HG03520 (cell line): ENCODE results near the gene NPPA.
"Not testable (repeated sequence)": the region's sequence is repeated elsewhere in the genome, so short reads cannot be mapped to it uniquely, and the experiment has no call there.

Experiments used
- ATAC-seq: cut with Tn5 transposase; IDR thresholded peaks from one replicate; pipeline ENCODE4 v1.9.1; 2021; ENCODE audit warnings: mild to moderate bottlenecking, moderate library complexity; ENCODE audit not compliant: unreplicated experiment

The NPPA gene

DNA sequence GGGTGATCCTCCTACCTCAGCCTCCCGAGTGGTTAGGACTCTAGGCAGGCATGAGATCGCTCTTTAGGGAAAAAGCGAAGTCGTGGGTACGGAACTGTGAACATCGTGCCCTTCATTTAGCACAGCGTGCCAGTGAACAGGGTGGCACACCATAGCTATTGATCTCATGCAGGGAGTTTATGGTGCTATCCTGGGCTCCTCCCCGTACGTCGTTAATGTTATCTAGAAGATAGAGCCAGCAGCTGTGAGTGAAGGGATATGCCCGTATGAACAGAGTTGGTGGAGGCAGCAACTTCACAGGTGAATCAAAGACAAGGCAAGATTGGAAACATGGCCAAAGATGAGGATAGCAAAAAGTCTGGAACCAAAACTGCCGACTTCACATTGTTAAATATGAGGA is 30.4 kb downstream of the NPPA start:
- ATAC-seq: no peak

DNA sequence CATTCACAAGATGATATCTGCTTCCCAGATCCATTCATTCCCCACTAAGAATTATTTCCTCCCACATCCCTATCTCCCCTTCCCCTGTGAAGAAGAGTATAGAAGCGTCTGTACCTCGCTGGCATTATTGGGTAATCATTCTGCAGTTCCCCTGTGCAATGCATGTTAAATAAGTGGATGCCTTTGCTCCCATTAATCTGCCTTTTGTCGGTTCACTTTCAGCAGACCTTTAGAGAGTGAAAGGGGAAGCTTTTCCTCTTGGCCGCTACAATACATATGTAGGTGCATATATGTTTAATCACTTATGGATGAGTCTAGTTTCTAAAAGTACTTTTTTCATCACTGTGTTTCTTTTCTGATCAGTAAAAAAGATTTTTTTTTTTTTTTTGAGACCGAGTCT is 34.6 kb downstream of the NPPA start:
- ATAC-seq: no peak

DNA sequence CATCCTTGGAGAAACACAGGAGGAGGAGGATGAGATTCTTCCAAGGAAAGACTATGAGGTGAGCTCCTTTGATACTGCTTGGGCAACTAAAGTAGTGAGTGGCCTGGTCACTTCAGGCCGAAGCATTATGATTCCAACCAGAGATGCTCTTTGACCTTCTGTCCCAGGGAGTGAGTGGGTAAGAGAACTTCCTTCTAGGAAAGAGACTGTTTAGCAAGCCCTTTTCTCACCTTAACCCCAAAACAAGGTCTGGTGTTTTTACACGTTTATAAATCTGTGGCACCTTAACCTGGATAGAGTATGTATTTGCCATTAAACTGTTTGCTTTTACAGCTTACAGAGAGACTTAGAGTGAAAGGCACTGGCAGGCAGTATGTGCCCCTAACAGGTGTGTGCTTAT is 40.5 kb downstream of the NPPA start:
- no peak for ATAC-seq

DNA sequence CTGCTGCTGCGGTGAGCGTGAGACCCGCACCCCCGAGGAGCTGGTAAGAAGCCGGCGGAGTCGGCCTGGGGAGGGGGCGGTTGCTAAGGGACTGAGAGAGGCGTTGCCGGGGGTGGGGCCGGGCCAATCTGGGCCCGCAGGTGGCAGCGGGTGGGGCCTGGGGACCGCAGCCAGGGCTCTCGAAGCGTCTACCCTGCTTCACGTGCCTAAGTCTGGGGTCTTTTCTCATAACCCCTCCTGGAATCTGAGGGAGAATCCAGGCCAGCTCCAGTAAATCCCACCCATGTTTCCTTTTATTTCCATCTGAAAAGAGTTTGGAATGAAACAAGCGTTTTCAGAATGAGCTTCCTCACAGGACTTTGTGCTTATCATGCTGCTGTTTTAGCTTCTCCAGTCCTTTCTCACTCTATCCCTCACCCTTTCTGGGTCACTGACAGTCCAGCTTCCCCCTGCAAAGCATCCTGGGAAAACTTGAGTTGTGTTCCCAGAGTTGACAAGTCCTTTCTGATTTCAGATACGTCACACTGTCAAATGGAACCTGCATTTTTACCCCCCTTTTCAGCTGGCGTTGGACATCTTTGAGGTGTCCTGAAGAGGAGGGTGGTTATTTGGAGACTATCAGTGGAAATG is 41.2 kb downstream of the NPPA start:
- ATAC-seq: peak; percentile 29

DNA sequence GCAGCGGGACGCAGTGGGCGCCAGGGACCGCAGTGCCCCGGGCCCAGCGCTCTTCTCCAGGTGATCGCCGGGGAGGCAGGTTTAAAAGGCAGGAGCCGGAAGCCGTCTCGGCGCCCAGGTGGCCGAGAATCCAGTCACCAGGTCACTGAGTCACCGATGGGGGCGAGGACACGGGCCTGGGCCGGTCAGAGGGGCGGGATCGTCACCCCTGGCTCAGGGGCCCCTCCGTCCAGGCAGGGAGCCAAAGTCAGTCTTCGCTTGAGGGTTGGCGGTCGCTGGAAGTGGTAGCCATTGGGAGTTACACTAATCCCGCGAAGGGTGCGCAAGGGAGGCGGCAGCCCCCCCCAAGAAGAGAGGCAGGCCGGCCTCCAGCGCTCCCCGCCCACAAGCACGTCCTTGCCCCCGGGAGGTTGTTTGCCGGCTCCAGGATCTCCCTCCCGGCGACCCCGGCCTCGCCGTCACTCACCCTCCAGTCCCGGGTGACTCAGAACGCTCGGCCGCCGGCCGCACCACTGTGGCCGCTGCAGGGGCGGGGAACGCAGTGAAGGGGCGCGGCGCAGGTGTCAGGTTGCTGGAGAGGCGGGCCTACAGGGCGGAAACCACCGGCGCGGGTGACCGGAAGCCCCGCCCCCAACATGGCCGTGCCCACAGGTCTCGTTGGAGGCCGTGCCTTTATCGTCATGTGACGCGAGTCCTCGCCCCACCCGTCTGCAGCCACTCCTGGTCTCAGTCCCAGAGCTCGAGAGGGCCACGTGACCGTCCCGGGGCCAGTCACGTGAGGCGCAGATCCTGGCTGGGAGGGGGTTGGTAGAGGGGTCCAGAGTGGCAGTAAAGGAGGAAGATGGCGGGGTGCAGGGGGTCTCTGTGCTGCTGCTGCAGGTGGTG is 41.9 kb downstream of the NPPA start, which contains the start of the genes CLCN6 and MTHFR:
TSS of gene CLCN6 (plus strand) at position 770 of the 885 bp plus-strand sequence. CDS start at position 842, 72 bp downstream.
TSS of gene MTHFR (minus strand) at position 543 of the 885 bp plus-strand sequence. CDS start 2,848 bp downstream, outside the sequence.
- ATAC-seq: peak; percentile 83

DNA sequence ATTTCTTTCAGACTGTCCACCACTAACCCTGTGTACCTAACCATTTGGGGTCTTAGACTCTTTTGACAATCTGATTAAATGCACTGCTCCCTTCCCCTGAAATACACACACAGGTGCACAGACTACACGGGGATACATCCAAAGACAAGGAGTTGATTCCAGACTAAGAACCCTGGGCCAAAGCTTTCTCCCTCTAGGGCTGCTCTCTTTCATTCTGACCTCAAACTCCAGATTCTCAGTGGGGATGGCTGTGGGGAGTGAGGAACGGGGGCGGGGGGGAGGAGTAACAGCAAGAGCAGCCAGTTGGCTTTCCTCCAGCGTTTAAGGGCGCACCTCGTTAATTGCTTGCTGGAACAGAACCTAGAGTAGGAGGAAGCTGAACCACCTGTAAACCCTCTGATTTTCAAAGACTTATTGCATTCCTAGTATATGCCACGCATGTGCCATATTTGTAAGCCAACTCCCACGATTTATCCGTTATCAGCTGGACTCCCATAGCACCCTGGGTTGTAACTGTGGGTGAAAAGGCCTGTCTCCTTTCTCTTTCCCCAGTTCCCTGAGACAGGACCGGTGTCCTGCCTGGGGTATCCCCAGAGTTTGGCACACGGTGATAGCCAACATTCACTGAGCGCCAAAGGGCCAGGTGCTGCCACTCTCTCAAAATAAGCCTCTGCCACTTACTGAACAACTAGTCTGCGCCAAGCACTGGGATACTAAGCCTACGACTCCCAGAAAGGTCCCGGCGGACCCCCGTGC is 42.7 kb downstream of the NPPA start:
- no peak for ATAC-seq

DNA sequence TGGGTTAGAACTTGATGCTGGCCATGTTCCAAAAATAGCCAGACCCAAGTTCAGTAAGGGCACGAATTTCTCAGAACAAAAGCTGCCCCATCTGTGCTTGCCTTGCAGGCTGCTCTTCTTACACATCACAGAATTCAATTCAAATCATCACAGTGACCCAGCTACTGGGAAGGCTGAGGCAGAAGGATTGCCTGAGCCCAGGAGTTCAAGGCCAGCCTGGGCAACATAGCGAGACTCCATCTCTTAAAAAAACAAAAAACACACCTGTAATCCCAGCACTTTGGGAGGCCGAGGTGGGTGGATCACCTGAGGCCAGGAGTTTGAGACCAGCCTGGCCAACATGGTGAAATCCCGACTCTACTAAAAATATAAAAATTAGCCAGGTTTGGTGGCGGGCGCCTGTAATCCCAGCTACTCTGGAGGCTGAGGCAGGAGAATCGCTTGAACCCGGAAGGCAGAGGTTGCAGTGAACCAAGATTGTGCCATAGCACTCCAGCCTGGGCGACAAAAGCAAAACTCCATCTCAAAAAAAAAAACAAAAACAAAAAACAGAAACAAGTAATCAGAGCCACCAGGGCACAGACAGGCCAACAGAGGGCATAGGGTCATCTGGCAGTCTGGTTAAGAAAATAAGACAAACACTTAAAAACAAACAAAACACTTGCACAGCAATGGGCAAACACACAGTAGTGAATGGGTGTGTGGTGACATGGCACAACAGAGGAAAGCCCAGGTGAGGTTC is 43.5 kb downstream of the NPPA start:
- not testable (repeated sequence) for ATAC-seq

DNA sequence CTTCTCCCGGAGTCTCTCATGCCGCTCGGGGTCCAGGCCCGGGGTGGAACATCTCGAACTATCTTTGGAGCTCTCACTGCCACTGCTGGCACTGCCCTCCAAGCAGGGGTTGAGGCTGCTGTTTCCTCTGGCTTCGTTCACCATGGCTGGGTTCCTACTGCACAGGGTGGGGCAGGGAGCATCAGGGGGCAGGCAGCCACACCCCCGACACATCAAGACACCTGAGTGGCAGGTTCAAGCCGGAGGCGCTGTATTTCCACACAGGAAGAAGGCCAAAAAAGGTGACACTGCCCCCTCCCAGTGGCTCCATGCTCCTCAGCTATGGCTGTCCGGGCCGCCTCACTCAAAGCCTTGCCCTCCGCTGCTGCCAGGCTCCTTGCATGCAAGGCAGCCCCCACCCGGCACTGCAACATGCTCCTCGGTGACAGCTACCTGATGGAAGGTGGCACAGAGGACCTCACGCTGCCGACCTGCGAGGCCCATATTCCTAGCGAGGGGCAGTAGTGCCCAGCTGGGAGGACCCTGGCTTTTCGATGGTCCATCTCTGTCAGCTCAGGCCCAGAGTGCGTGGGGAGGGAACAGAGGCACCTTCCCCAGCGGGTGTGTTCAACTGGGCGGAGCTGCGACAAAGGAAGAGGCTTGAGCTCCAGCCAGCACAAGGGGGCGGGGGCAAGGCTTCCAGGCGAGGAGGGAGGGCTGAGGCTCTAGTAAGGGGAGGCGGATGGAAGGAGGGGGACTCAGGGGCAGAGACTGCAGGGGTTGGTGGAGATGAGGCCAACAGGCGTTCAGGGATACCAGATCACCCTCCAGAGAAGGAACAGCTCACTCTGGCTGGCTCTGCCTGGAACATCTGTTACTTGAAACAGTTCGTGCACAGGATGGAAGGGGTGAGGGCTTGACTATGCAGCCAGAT is 44.4 kb downstream of the NPPA start:
- ATAC-seq: no peak

DNA sequence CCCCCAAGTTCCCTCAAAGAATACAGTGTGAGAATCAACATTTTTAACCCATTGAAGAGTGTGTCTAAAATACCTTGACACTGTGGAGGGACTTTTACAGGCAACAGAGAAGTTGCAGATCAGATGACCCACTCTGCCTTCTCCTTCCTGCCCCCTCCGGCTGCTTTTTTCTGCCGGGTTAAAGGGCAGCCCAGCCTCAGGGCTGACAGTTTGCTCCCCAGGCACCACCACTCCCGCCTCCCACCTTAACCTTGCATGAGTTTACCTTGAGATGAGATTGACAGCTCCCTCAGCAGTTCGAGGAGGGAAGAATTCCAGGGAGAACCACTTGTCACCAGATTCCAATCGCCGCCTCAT is 45.0 kb downstream of the NPPA start:
- no peak for ATAC-seq

DNA sequence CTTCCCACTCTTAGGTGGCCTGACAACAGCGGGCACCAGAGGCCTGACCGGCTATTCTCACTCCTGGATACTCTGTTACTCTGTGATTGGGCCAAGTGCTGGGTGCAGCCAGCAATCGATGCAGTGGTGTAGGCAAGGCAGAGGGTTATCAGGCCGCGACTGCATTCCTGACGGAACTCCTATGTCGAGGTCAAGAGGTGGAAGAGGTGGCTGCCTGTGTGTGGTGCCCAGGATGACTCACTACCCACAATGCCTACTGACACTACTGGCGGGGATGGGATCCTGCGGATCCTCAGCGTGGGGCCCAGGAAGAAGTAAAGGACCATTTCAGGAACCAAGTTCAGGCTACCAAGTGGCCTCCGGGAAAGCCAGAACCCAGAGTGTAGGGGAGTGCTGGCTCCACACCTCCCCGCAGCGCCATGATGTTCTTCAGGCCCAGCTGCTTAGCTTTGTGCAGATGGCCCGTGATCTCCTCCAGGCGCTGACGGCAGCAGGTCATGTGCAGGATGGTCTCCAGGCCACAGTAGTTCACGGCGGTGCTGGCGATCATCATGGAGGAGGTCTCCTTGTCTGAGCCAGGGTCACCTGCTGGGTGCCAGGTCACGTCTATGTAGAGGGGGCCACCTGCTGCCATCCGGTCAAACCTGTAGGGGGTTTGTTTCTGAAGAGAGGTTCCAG is 46.7 kb downstream of the NPPA start:
- no peak for ATAC-seq

DNA sequence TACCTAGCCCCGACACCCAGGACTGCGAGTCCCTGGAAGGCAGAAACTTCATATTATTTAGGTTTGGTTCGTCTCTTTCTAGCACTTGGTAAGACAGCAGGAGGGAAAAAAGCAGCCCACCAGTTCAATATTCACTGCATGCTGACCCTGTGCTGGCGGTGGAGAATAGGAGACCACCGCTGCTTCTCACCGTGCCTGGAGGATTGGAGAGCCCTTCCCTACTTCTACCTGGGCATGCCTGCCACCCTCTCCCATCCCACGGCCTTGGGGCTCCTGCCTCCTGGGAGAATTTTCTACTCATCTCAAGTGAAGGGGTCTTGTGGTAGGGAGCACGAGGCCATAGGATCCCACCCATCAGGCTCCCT is 47.2 kb downstream of the NPPA start:
- ATAC-seq: no peak

DNA sequence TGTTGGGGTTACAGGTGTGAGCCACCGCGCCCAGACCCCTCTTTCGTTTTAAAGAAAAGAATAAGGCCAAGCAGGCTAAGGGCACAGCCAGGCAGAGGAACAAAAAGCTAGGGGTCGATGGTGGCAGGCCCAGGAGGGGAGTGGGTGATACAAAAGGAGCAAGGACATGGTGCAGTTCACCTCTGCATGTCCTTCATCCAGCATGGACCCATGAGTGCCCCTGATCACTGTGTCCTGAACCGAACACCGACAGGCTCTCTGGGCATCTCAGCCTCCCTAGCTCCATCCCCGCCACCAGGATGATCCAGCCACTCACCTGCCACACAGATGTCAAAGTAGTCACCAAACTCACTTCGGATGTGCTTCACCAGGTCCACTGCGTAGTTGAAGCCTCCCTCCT is 47.7 kb downstream of the NPPA start:
- ATAC-seq: no peak

DNA sequence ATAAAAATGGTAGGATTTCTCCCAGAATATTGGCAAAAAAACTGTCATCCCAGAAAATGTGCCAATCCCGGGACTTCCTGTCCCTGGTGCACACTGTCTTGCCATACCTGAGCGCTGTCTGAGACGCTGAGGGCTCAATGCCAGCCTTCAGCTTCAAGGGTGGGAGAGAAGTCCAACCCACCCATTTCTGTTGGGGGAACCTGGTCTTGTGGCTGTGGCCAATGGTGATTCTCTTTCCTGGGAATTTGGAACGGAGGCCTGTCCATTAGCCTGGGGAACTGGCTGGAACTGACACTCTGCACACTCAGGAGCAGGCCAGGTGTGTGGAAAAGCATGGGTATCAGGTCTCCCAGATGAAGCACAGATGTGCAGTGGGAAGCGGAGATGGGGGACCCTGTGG is 48.5 kb downstream of the NPPA start:
- no peak for ATAC-seq

DNA sequence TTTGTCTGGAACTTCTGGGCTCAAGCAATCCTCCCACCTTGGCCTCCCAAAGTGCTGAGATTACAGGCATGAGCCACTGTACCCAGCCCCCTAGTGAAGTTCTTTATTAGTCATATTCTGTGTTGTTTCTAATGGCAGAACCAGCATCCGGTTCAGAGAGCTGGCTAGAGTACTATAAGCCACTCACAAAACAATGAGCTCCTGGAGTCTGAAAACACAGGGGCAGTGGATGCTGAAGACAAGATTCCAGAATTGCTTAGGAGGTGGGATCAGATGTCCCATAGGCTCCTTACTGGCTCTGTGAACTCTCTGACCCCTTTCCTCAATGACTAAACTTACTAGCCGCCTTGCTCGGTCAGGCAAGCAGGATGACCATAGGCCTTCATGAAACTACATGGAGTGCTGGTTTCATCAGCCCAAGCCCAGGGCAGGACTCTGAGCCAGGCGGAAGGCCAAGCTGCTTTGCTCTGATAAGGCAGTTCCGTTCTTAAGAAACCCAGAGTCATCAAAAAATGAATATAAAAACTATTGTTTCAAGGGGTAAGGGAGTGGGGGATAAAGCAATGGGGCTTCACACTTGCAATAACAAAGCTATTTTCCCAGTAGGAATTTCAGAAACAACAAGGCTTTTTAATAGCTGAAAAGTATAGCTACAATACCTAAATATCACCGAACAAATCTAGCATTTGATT is 49.9 kb downstream of the NPPA start:
- no peak for ATAC-seq

DNA sequence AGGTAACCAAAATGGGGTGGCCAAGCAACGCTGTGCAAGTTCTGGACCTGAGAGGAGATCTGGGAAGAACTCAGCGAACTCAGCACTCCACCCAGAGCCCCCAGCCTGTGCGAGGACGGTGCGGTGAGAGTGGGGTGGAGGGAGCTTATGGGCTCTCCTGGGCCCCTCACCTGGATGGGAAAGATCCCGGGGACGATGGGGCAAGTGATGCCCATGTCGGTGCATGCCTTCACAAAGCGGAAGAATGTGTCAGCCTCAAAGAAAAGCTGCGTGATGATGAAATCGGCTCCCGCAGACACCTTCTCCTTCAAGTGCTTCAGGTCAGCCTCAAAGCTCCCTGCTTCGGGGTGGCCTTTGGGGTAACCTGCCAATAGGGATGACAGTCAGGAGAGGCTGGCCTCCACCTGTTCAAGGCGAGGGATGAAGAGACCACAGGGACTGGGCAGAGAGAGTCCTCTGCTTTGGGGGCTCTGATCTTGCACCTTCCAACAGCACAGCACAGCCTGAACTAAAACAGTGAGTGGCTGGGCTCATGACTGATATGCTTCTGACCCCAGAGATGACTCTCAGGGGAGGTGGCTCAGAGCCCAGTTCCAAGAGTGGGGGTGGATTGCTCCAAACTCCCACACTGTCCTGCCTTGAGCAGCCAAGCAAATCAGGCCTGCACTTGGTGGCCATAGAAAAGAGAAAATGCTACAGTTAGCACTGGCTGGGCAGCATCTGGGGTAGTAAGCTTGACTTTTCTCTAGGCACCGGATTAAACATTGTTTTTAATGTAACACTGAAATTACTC is 51.4 kb downstream of the NPPA start:
- ATAC-seq: no peak
